GM23248 (cell line): ENCODE results near the gene MUC22. TPM values are rescaled to one million over a fixed set of nuclear protein-coding genes. Genes with fewer than 3 reads are reported as not detected.

Source experiments
- DNase-seq: peaks from one replicate; pipeline ENCODE4 v3.0.0-alpha.2; 2015
- H2AFZ ChIP-seq: fragments of 200-600 bp; sonication (generic); 2 replicates; pipeline ENCODE4 v1.6.1; 2016; ENCODE audit warnings: antibody characterized with exemption
- H3F3A ChIP-seq: fragments of 200-600 bp; sonication (generic); 2 replicates; pipeline ENCODE4 v1.6.1; 2016; ENCODE audit warnings: mild to moderate bottlenecking, antibody characterized with exemption, mixed run types; ENCODE audit not compliant: insufficient read depth
- H3K27ac ChIP-seq: fragments of 200-600 bp; sonication (generic); 2 replicates; pipeline ENCODE4 v1.5.1; 2016; ENCODE audit warnings: mild to moderate bottlenecking
- H3K27me3 ChIP-seq: fragments of 200-600 bp; sonication (generic); replicated peaks from 2 replicates; pipeline ENCODE4 v1.6.1; 2016; ENCODE audit warnings: mild to moderate bottlenecking; ENCODE audit not compliant: insufficient read depth
- H3K36me3 ChIP-seq: fragments of 200-600 bp; sonication (generic); 2 replicates; pipeline ENCODE4 v1.6.1; 2016; ENCODE audit warnings: low read depth, mild to moderate bottlenecking
- H3K4me1 ChIP-seq: fragments of 200-600 bp; sonication (generic); 2 replicates; pipeline ENCODE4 v1.6.1; 2016; ENCODE audit warnings: mild to moderate bottlenecking; ENCODE audit not compliant: insufficient read depth
- H3K4me2 ChIP-seq: fragments of 200-600 bp; sonication (generic); one replicate; pipeline ENCODE4 v1.6.1; 2016; ENCODE audit warnings: mild to moderate bottlenecking; ENCODE audit not compliant: unreplicated experiment
- H3K4me3 ChIP-seq: fragments of 200-600 bp; sonication (generic); 2 replicates; pipeline ENCODE4 v1.5.1; 2016; ENCODE audit warnings: mild to moderate bottlenecking
- H3K79me2 ChIP-seq: fragments of 200-600 bp; sonication (generic); 2 replicates; pipeline ENCODE4 v1.6.1; 2016; ENCODE audit warnings: mild to moderate bottlenecking; ENCODE audit not compliant: insufficient read depth
- H3K9ac ChIP-seq: fragments of 200-600 bp; sonication (generic); 2 replicates; pipeline ENCODE4 v1.6.1; 2016; ENCODE audit warnings: mild to moderate bottlenecking
- H3K9me2 ChIP-seq: fragments of 200-600 bp; sonication (generic); 2 replicates; pipeline ENCODE4 v1.6.1; 2016; ENCODE audit warnings: mixed run types, mild to moderate bottlenecking, moderate library complexity; ENCODE audit not compliant: insufficient read depth
- H3K9me3 ChIP-seq: fragments of 200-600 bp; sonication (generic); one replicate; pipeline ENCODE4 v1.6.1; 2017; ENCODE audit warnings: low read depth
- H4K20me1 ChIP-seq: fragments of 200-600 bp; sonication (generic); 2 replicates; pipeline ENCODE4 v1.6.0; 2016; ENCODE audit not compliant: insufficient read depth
- EZH2 ChIP-seq: fragments of 200-600 bp; sonication (generic); IDR thresholded peaks from 2 replicates; pipeline ENCODE4 v1.6.1; 2018; ENCODE audit warnings: antibody characterized with exemption, mild to moderate bottlenecking; ENCODE audit not compliant: insufficient read depth, poor library complexity, severe bottlenecking
- EZH2phosphoT487 ChIP-seq: fragments of 200-600 bp; sonication (generic); IDR thresholded peaks from 2 replicates; pipeline ENCODE4 v1.6.1; 2018; ENCODE audit warnings: antibody characterized with exemption, moderate library complexity, mild to moderate bottlenecking, low read depth; ENCODE audit not compliant: insufficient read depth
- WGBS, 2 experiments: methylation state at CpG; one replicate each; pipeline ENCODE4 v1.1.6; 2015 to 2017; ENCODE audit warnings: low lambda C conversion rate in 2 of 2, low coverage in 1 of 2; ENCODE audit errors: missing lambda C conversion rate in 2 of 2; 5-methylcytosine and 5-hydroxymethylcytosine counted together
- in situ Hi-C: fragments of 300-500 bp; cut with MboI; formaldehyde crosslinking; loops from 2 replicates; pipeline ENCODE4 v1.15.0; 2020
- polyA plus RNA-seq: library from polyadenylated mRNA; unstranded; fragments of >200 nt; fragmentation: Nextera tagmentation; extraction: Ambion mirVana; gene quantifications from 2 replicates; pipeline ENCODE4 v1.2.1, GENCODE V29; 2016
- total RNA-seq: library from RNA; depleted of rRNA; stranded (reverse); fragments of >200 nt; shearing (Covaris generic); gene quantifications from 2 replicates; pipeline ENCODE4 v1.2.3, GENCODE V29; 2014

MUC22 gene
- total and polyA plus RNA-seq, 2 experiments from 2014 or later, result not detected

DNA sequence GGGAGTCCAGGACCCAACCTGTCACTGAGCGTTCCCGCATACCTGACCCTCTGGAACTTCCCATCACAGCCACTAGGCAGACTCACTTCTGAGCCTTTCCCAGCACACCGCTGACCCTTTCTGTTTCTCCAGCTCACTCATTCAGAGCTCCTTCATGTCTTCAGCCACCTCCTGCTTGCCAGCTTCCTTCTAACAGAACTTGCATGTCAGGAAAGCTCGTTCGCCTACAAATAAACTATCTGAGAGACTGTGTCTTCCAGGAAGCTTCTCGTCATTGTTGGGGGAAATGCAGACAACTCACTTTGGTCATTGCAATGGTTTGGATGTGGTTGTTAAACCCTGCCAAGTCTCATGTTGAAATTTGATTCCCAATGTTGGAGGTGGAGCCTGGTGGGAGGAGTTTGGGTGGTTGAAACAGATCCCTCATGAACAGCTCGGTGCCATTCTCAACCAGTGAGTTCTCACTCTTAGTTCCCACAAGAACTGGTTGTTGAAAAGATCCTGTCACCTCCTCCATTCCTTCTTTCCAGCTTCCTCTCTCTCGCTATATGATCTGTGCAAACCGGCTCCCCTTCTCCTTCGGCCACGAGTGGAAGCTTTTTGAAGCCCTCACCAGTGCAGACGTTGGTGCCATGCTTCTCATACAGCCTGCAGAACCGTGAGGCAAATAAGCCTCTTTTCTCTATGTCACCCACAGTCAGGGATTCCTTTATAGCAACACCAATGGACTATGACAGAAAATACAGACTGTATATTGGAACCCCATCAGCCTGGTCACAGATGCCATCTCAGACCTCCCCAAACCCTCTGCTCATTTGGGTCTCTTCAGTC lies 28.1 kb upstream of the MUC22 start:
- no peaks in the 10 kb centered on the region for H3K9me2 ChIP-seq
- no peaks in the 10 kb centered on the region for H4K20me1 ChIP-seq
- H2AFZ ChIP-seq, result peak overlapping the region; percentile 59
- no peak overlapping the region for H3K9ac ChIP-seq
- H3K4me3 ChIP-seq, result peak overlapping the region; percentile 62
- no peaks in the 10 kb centered on the region for H3K36me3 ChIP-seq
- no peaks in the 10 kb centered on the region for H3K9me3 ChIP-seq
- H3K79me2 ChIP-seq, result no peaks in the 10 kb centered on the region
- H3K27me3 ChIP-seq, result peaks cover 16% of the 10 kb centered on the region
- 0 out of 2 replicates have a peak, but pooled peaks cover 5% of the 10 kb centered on the region for H3K4me1 ChIP-seq
- peaks cover 4% of the 10 kb centered on the region; the same call in 1 of the 2 replicates for H3F3A ChIP-seq
- 14% methylated on average over 13 of the region's 13 CpGs for WGBS, 2 experiments
- in situ Hi-C loops, result no loop called here
- no peak overlapping the region for H3K27ac ChIP-seq
- DNase-seq, result peak; percentile 81
- H3K4me2 ChIP-seq, result peak overlapping the region; percentile 73
- no peak for TF ChIP-seq EZH2phosphoT487
- TF ChIP-seq EZH2, result no peak

DNA sequence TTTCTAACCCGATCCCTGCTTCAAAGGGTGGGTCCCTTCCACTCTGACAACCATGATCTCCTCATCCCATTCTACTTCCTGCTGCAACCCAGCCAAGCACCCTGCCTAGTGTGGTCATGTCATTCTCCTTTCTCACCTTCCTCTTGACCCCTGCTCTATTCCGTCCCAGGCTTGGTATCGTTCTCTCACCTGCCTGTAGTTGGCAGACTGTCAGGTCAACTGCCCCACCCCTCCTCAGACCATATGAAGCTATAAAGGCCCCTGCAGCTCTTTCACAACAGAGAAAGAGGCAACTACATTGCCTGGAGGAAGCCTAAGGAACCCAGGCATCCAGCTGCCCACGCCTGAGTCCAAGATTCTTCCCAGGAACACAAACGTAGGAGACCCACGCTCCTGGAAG lies 26.8 kb upstream of the MUC22 start, which contains the start of gene MUC21:
Gene MUC21, plus strand, starts transcription at position 280 of the 400 bp plus-strand sequence. CDS start 241 bp downstream, outside the sequence.
- DNase-seq, result no peak
- Histone ChIP-seq H3K9me2 (no peaks in the 10 kb centered on the region), H3K79me2 (no peaks in the 10 kb centered on the region), H3K9ac (no peak within 1 kb of the TSS), H3F3A (peaks cover 4% of the 10 kb centered on the region; the same call in 1 of the 2 replicates), H3K9me3 (no peaks in the 10 kb centered on the region), H4K20me1 (no peaks in the 10 kb centered on the region), H3K4me2 (peak within 1 kb of the TSS; percentile 73), H3K4me3 (no peak within 1 kb of the TSS), H2AFZ (no peak within 1 kb of the TSS), H3K36me3 (no peaks in the 10 kb centered on the region), H3K4me1 (0 out of 2 replicates have a peak, but pooled peaks cover 5% of the 10 kb centered on the region), H3K27ac (no peak within 1 kb of the TSS), H3K27me3 (peaks cover 9% of the 10 kb centered on the region)
- 70 to 73% methylated on average over 6 of the region's 6 CpGs for WGBS, 2 experiments
- TF ChIP-seq EZH2phosphoT487 (no peak), EZH2 (no peak)
- in situ Hi-C loops, result no loop called here

DNA sequence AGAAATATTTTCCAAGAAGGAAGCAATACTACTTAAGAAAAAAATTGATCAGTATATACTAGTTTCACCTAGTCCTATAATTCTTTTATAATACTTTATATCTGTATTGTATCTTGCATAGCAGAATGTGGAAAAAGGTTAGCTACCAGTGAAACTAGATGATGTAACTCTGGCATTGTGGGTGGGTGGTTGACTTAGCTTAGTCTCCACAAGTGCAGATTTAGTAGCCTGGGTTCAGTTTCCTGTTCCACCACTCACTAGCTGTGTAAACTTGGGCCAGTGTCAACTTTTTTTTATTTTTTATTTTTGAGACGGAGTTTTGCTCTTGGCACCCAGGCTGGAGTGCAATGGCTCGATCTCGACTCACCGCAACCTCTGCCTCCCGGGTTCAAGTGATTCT lies 24.8 kb upstream of the MUC22 start:
- Histone ChIP-seq H4K20me1 (no peaks in the 10 kb centered on the region), H3K27me3 (peaks cover 9% of the 10 kb centered on the region; the same call in 1 of the 2 replicates), H3K4me2 (no peak overlapping the region), H3K79me2 (no peaks in the 10 kb centered on the region), H3K9ac (no peak overlapping the region), H3K9me3 (no peaks in the 10 kb centered on the region), H3K4me1 (0 out of 2 replicates have a peak, but pooled peaks cover 5% of the 10 kb centered on the region), H3F3A (peaks cover 4% of the 10 kb centered on the region; the same call in 1 of the 2 replicates), H3K9me2 (no peaks in the 10 kb centered on the region), H3K27ac (no peak overlapping the region), H3K36me3 (no peaks in the 10 kb centered on the region), H2AFZ (no peak overlapping the region), H3K4me3 (no peak overlapping the region)
- TF ChIP-seq EZH2 (no peak), EZH2phosphoT487 (no peak)
- in situ Hi-C loops, result no loop called here
- WGBS, 2 experiments, result 83 to 86% methylated on average over 5 of the region's 5 CpGs
- DNase-seq, result no peak

DNA sequence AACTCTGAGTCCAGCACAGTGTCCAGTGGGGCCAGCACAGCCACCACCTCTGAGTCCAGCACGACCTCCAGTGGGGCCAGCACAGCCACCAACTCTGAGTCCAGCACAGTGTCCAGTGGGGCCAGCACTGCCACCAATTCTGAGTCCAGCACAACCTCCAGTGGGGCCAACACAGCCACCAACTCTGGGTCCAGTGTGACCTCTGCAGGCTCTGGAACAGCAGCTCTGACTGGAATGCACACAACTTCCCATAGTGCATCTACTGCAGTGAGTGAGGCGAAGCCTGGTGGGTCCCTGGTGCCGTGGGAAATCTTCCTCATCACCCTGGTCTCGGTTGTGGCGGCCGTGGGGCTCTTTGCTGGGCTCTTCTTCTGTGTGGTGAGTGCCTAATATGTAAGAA lies 23.0 kb upstream of the MUC22 start:
- Histone ChIP-seq H3K36me3 (no peaks in the 10 kb centered on the region), H2AFZ (no peak overlapping the region), H3F3A (peaks cover 4% of the 10 kb centered on the region; the same call in 1 of the 2 replicates), H3K9ac (no peak overlapping the region), H3K79me2 (no peaks in the 10 kb centered on the region), H3K27me3 (peaks cover 9% of the 10 kb centered on the region; the same call in 1 of the 2 replicates), H3K27ac (no peak overlapping the region), H4K20me1 (no peaks in the 10 kb centered on the region), H3K4me2 (no peak overlapping the region), H3K9me2 (no peaks in the 10 kb centered on the region), H3K4me3 (no peak overlapping the region), H3K4me1 (no peaks in the 10 kb centered on the region), H3K9me3 (no peaks in the 10 kb centered on the region)
- TF ChIP-seq EZH2phosphoT487, result no peak
- no peak for TF ChIP-seq EZH2
- in situ Hi-C loops, result no loop called here
- WGBS, 2 experiments, result 56 to 67% methylated on average over 5 to 6 of the region's 6 CpGs
- DNase-seq, result no peak
